ENCODE results near the gene DIS3L2.

DNA sequence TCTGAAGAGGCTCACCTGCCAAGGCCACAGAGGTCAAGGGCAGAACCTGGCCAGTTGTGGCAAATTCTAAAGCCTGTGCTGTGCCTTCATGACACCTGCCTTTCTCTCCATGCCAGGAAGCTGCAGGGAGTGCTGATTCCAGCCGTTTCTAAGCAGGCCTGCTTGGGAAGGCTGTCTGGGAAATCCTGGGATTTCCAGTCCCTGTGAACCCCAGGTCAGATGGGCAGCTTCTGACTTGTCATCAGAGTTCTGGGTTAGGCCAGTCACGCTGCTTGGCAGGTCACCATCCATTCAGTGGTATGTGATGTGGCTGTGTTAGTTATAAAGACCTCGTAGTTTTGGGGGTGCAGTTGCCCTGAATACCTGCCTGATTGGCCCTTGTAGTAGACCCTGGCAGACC is 346.3 kb downstream of the DIS3L2 start:
- TF ChIP-seq, protein P1, sequence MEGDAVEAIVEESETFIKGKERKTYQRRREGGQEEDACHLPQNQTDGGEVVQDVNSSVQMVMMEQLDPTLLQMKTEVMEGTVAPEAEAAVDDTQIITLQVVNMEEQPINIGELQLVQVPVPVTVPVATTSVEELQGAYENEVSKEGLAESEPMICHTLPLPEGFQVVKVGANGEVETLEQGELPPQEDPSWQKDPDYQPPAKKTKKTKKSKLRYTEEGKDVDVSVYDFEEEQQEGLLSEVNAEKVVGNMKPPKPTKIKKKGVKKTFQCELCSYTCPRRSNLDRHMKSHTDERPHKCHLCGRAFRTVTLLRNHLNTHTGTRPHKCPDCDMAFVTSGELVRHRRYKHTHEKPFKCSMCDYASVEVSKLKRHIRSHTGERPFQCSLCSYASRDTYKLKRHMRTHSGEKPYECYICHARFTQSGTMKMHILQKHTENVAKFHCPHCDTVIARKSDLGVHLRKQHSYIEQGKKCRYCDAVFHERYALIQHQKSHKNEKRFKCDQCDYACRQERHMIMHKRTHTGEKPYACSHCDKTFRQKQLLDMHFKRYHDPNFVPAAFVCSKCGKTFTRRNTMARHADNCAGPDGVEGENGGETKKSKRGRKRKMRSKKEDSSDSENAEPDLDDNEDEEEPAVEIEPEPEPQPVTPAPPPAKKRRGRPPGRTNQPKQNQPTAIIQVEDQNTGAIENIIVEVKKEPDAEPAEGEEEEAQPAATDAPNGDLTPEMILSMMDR (conservative IDR thresholded peaks at IDR 0.05), result no peak
- no peak for TF ChIP-seq EZH2 (IDR thresholded peaks at IDR 0.05; ENCODE audit: low read depth)
